ENCODE measurements around the gene REXO5. TPM values are rescaled to one million over a fixed set of nuclear protein-coding genes. Genes with fewer than 3 reads are reported as not detected.

The REXO5 gene
- total and polyA plus RNA-seq, 2 donors (not counting 1 experiment from before 2014, with no cell fraction given): 0.42 to 1.3 TPM

- no peak overlapping the region for H3K4me2 ChIP-seq (replicated peaks; ENCODE audit: low read depth, low read length, poor library complexity, severe bottlenecking)
- H4K20me1 ChIP-seq (ENCODE audit: control insufficient read depth, insufficient read depth, low read length, poor library complexity, severe bottlenecking): no peaks in the 10 kb centered on the region
- H3K4me3 ChIP-seq (ENCODE audit: control extremely low read depth in 1 of 5, extremely low read depth in 1 of 5, insufficient read depth in 1 of 5, low read depth in 2 of 5, low read length in 4 of 5): no peak overlapping the region
- TF ChIP-seq CTCF (IDR thresholded peaks at IDR 0.05) (no peak), EZH2 (IDR thresholded peaks at IDR 0.05; ENCODE audit: borderline replicate concordance, insufficient read depth, low read depth, low read length, poor library complexity, severe bottlenecking) (no peak)
- H3K9me3 ChIP-seq (ENCODE audit: control extremely low read depth in 1 of 3, control insufficient read depth in 2 of 3, insufficient read depth in 1 of 3, low read length in 2 of 3): no peaks in the 10 kb centered on the region
- H3K36me3 ChIP-seq (replicated peaks in 1 of 2; ENCODE audit: control extremely low read depth in 1 of 2, control insufficient read depth in 1 of 2, extremely low read depth in 1 of 2, insufficient read depth in 2 of 2, low read length in 1 of 2): no peaks in the 10 kb centered on the region
- DNase-seq (no peak), ATAC-seq (ENCODE audit: low read depth) (no peak)
- no peak overlapping the region for H2AFZ ChIP-seq (ENCODE audit: insufficient read depth, low read depth, low read length, poor library complexity, severe bottlenecking)
- ChIA-PET POLR2A (no interaction called here), CTCF (no interaction called here)
- no CpG with 5 or more reads among the region's 1 CpG for WGBS (ENCODE audit: insufficient coverage)
- intact Hi-C loops (cut with micrococcal nuclease): no loop called here
- H3K27ac Mint-ChIP-seq: no peak overlapping the region
- no peak overlapping the region for H3K27ac ChIP-seq (ENCODE audit: low read length in 2 of 2)
- peaks cover 0 to 7% of the 10 kb centered on the region in 2 donors for H3K4me1 ChIP-seq (ENCODE audit: control insufficient read depth in 2 of 2, insufficient read depth in 2 of 2, low read length in 2 of 2)
- H3K27me3 ChIP-seq (replicated peaks in 1 of 4; ENCODE audit: control extremely low read depth in 1 of 4, control insufficient read depth in 3 of 4, insufficient read depth in 4 of 4, low read length in 3 of 4): no peaks in the 10 kb centered on the region
- no peaks in the 10 kb centered on the region for H3K79me2 ChIP-seq (ENCODE audit: control insufficient read depth, insufficient read depth, low read length)
- H3K27me3 Mint-ChIP-seq: no peaks in the 10 kb centered on the region
- no peaks in the 10 kb centered on the region for H3K9me3 Mint-ChIP-seq (ENCODE audit: insufficient read depth)
- H3K9ac ChIP-seq (ENCODE audit: low read length): no peak overlapping the region
- H3K4me3 Mint-ChIP-seq: no peak overlapping the region
- peaks cover 3% of the 10 kb centered on the region for H3K4me1 Mint-ChIP-seq
Observed at GRCh38 chr16:20801278-20801677, 5.0 kb upstream of the REXO5 start.

GRCh38 chr16:20803192-20803560 is 3.2 kb upstream of the REXO5 start:
- H3K9ac ChIP-seq (ENCODE audit: low read length): no peak overlapping the region
- DNase-seq (no peak), ATAC-seq (ENCODE audit: low read depth) (no peak)
- H3K27me3 Mint-ChIP-seq: no peaks in the 10 kb centered on the region
- no peak overlapping the region for H3K4me3 Mint-ChIP-seq
- no peaks in the 10 kb centered on the region for H3K27me3 ChIP-seq (replicated peaks in 1 of 4; ENCODE audit: control extremely low read depth in 1 of 4, control insufficient read depth in 3 of 4, insufficient read depth in 4 of 4, low read length in 3 of 4)
- intact Hi-C loops (cut with micrococcal nuclease): no loop called here
- H3K27ac ChIP-seq (ENCODE audit: low read length in 2 of 2): no peak overlapping the region
- H3K27ac Mint-ChIP-seq: no peak overlapping the region
- H3K36me3 ChIP-seq (replicated peaks in 1 of 2; ENCODE audit: control extremely low read depth in 1 of 2, control insufficient read depth in 1 of 2, extremely low read depth in 1 of 2, insufficient read depth in 2 of 2, low read length in 1 of 2): no peaks in the 10 kb centered on the region
- H3K4me1 Mint-ChIP-seq: peaks cover 15% of the 10 kb centered on the region
- no peak overlapping the region for H3K4me2 ChIP-seq (replicated peaks; ENCODE audit: low read depth, low read length, poor library complexity, severe bottlenecking)
- no peak overlapping the region for H3K4me3 ChIP-seq (ENCODE audit: control extremely low read depth in 1 of 5, extremely low read depth in 1 of 5, insufficient read depth in 1 of 5, low read depth in 2 of 5, low read length in 4 of 5)
- no peaks in the 10 kb centered on the region for H4K20me1 ChIP-seq (ENCODE audit: control insufficient read depth, insufficient read depth, low read length, poor library complexity, severe bottlenecking)
- no peaks in the 10 kb centered on the region for H3K9me3 Mint-ChIP-seq (ENCODE audit: insufficient read depth)
- ChIA-PET POLR2A (no interaction called here), CTCF (no interaction called here)
- no peak overlapping the region for H2AFZ ChIP-seq (ENCODE audit: insufficient read depth, low read depth, low read length, poor library complexity, severe bottlenecking)
- H3K9me3 ChIP-seq (ENCODE audit: control extremely low read depth in 1 of 3, control insufficient read depth in 2 of 3, insufficient read depth in 1 of 3, low read length in 2 of 3): no peaks in the 10 kb centered on the region
- H3K79me2 ChIP-seq (ENCODE audit: control insufficient read depth, insufficient read depth, low read length): no peaks in the 10 kb centered on the region
- WGBS (ENCODE audit: insufficient coverage): 94% methylated on average over 2 of the region's 2 CpGs
- TF ChIP-seq CTCF (IDR thresholded peaks at IDR 0.05) (no peak), EZH2 (IDR thresholded peaks at IDR 0.05; ENCODE audit: borderline replicate concordance, insufficient read depth, low read depth, low read length, poor library complexity, severe bottlenecking) (no peak)
- H3K4me1 ChIP-seq (ENCODE audit: control insufficient read depth in 2 of 2, insufficient read depth in 2 of 2, low read length in 2 of 2): peaks cover 5 to 19% of the 10 kb centered on the region in 2 donors

All from B cell (primary cell).